Measurements from ENCODE around the gene FAM228A.
"Not testable (repeated sequence)": the region's sequence is repeated elsewhere in the genome, so short reads cannot be mapped to it uniquely, and the experiment has no call there.

FAM228A gene

DNA sequence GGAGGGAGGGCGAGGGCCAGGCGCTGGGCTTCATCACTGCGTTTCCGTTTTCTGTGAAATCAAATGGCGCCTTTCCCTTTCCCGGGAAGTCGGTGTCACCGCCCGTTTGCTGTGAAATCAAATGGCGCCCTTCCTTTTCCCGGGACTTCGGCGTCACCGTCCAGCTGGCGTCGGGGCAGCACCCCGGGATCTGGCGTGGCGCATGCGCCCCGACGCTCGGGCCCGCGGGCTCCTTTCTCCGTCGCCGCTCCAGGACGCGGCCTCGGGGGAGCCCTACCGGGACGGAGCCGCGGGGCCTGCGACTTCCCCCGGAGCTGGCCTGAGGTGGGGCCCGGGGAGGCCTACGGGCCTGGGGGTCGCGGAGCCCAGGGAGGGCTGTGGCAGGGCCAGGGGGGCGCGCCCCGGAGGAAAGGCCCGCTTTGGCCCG lies at the start of gene FAM228A:
Gene FAM228A, plus strand, starts transcription at position 203 of the 427 bp plus-strand sequence. CDS start 428 bp downstream, outside the sequence.
- FAIRE-seq = no peak

GRCh38 chr2:24125956-24126355 lies 48.9 kb upstream of the FAM228A start:
- no peak for FAIRE-seq

DNA sequence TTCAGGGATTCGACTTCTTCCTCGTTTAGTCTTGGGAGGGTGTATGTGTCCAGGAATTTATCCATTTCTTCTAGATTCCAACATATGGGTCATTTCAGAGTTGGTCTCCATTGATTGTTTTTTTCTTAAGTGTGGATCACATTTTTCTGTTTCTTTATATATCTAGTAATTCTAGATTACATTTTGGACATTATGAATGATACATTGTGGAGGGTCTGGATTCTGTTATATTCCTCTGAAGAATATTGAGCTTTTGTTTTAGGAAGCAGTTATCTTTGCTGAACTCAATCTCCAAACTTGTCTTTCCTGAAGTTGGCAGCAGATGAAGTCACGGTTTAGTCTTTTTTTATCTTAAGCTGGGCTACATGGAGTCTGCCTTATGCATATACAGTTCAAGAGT lies 42.3 kb upstream of the FAM228A start:
- no peak for FAIRE-seq

GRCh38 chr2:24140305-24140704 lies 34.5 kb upstream of the FAM228A start:
- not testable (repeated sequence) for FAIRE-seq

DNA sequence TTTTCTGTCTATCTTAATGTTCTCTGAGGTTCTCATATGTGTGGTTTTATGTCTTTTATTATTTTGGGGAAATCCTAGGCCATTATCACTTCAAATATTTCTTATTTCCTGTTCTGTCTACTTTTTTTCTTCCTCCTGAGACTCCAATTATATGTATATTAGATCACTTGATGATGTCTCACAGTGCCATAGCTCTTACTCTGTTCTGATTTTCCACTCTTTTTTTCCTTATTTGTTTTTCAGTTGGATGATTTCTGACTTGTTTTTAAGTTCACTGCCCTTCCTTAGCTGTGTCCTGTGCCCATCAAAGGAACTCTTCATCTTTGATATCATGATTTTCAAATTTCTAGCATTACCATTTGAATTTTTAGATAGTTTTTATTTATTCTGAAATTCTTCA lies 27.5 kb upstream of the FAM228A start:
- FAIRE-seq = no peak

DNA sequence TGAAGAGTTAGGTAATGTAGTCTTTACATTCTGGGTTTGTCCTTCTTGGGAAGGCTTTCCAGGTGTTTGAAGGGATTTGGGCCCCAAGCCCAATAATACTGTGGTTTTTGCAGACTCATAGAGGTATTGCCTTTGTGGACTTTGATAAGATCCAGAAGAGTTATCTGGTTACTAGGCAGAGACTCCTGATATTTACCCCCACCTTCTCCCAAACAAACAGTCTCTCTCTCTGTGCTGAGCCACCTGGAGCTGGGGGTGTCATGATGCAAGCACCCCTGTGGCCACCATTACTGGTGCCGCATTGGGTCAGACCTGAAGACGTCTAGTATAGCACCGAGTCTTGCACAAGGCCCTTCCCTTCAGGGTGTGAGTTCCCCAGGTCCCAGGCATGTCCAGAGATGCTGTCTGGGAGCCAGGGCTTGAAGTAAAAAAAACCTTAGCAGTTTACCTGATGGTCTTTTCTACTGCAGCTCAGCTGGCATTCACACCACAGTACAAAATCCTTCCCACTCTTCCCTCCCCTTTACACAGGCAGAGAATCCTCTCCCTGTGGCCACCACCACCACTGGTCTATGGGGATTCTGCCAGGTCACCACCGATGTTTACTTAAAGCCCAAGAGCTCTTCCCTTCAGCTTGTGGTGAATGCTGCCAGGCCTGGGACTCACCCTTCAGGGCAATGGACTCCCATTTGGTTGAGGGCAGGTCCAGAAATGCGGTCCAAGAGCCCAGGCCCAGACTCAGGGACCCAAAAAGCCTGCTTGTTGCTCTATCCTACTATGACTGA lies 22.2 kb upstream of the FAM228A start:
- FAIRE-seq = no peak

- FAIRE-seq = no peak
Observed at GRCh38 chr2:24153478-24153877, 21.4 kb upstream of the FAM228A start.

- no peak for FAIRE-seq
Observed at GRCh38 chr2:24158131-24158530, 16.7 kb upstream of the FAM228A start.

DNA sequence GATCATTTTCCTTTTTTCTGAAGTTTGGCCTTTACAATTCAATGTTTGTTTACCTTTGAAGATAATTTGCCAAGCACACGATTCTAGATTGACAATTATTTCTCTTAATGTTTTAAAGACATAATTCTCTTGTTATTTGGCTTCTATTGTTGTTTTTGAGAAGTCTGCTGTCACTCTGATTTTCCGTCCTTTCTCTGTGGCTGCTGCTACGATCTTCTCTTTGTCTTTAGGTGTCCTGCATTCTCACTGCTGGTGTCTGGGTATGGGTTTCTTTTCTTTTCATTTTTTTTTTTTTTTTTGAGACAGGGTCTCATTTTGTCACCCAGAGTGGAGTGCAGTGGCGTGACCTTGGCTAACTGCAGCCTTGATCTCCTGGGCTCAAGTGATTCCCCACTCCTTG lies 15.1 kb upstream of the FAM228A start:
- FAIRE-seq = no peak

DNA sequence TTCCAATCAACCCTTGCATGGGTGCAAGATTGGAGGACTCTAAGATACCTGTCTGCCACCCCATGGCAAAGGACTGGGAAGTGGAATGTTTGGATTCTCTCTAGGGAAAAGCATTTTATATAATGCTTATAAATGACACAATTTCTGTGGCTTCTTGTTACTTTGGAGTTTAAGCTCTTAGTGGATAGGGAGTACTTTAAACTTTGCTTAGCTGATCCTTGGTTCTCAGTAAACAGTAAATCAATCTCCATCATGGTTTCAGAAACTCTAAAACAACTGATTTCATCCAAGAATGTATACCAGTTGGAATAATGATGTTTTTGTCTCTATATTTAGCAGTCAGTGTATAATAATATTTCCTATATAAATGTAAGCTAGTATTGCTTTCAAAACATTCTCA lies 14.1 kb upstream of the FAM228A start:
- FAIRE-seq = no peak

- FAIRE-seq = no peak
Observed at GRCh38 chr2:24162494-24162893, 12.4 kb upstream of the FAM228A start.

DNA sequence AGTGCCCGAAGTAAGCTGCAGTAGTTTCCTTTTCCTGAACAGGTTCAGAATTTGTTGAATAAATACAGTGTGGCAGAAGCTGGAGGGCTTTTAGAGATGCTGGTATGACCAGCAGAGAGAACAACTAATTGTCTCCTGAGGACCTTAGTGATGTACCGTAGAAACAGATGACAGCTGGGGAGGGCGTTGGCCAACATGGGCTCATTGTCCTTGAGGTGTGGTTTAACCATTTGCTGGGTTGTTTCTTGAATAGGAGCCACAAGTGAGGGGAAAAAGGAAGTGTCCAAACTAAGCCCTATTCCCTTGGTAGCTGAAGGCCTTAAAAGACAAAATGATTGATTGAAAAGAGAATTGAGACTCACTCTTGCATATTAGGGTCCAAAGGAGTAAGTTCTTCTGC lies 11.7 kb upstream of the FAM228A start:
- no peak for FAIRE-seq

- no peak for FAIRE-seq
Observed at GRCh38 chr2:24163601-24164000, 11.3 kb upstream of the FAM228A start.

DNA sequence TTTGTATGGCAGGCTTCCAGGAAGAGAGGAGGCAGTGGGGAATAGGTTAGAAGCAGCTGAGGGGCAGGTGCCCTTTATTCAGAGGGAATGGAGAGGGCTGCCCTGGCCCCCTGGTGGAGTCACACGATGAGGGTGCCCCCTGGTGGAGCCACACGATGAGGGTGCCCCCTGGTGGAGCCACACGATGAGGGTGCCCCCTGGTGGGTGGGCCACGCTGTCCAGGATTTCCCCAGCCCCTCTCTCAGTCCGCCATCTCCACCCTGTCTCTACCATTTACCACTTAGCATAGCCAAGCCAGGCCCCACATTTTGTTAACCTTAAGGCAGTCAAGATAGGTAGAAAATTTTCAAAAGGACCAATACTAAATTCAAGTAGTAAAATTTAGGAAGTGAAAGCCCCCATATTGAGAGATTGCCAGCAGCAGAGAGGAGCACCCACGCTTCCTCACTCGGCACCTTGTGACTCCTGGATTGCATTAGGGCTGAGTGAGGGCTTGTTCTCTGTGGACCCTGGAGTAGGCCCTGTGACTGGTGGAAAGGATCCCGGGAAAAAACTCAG lies 10.4 kb upstream of the FAM228A start:
- no peak for FAIRE-seq

DNA sequence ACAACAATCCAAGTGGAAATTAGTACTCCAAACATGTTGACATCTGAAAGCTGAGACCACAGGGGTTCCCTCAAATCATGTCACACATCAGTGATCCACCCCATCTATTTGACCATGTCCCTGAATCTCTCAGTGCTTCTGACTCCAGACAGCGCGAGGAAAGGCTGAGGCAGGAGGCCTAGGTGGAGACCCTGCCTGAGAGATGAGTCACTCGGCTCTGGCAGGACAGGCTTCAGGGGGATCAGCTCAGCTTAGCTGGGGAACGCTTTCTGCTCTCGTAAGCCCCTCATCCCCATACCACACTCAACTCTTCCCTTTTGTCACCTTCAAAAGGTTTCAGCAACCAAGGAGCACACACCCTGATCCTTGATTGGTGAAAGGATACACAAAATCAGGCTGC lies 5.8 kb upstream of the FAM228A start:
- no peak for FAIRE-seq

GRCh38 chr2:24175631-24176187 lies 856 bp downstream of the FAM228A start:
- FAIRE-seq = no peak

- FAIRE-seq = no peak
Observed at GRCh38 chr2:24176326-24176725, 1.5 kb downstream of the FAM228A start.

- FAIRE-seq = no peak
Observed at GRCh38 chr2:24179683-24180082, 4.8 kb downstream of the FAM228A start.

- no peak for FAIRE-seq
Observed at GRCh38 chr2:24181849-24182248, 7.0 kb downstream of the FAM228A start.

- FAIRE-seq = no peak
Observed at GRCh38 chr2:24182507-24182906, 7.7 kb downstream of the FAM228A start.

DNA sequence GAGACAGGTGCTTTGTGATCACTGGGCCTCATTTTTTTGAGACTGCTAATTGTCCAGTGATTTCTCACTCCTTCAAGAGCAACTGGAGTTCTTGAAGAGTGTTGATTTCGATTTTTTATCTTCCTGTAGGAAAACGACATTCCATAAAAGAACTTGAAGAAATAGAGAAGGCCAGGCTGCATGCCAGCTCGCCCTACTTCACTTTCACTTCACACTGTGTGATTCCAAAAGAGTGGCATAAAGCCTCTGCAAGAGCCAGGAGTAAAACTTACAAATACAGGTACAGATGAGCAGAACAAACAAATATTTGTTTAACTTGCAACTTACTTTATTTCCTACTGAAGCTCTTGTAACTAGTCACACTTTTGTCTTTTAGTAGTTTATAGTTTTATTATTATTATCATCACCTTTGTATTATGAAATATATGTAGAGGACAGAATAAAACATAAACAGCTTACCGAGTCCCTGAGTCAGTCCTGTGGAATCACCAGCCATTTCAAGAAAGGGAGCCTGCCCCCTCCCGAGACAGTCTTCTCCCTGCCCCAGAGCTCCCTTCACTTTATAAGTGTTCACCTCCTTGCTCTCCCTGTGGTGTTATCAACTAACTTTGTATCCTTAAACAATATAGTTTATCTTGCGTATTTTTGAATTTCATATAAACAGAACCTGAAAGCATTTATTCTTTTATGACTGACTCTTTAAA lies 8.7 kb downstream of the FAM228A start:
- no peak for FAIRE-seq

DNA sequence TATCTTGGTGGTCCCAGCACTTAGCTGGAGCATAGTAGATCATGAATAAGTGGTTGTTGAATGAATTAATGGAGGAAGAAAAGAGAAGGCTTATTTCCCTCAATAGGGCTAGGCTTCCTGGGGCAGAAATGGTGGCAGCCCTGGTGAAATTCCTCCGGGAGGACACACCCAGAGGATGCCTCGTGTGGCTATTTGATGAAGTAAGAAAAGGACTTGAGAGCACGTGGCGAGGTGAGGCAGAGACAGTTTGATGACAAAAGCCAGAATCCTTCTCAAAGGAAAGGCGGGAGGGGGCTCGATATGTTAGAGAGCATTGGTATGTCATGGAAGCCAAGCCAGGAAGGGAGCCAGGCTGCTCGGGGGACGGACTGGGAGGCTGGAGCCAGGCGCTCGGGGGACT lies 14.7 kb downstream of the FAM228A start:
- no peak for FAIRE-seq

DNA sequence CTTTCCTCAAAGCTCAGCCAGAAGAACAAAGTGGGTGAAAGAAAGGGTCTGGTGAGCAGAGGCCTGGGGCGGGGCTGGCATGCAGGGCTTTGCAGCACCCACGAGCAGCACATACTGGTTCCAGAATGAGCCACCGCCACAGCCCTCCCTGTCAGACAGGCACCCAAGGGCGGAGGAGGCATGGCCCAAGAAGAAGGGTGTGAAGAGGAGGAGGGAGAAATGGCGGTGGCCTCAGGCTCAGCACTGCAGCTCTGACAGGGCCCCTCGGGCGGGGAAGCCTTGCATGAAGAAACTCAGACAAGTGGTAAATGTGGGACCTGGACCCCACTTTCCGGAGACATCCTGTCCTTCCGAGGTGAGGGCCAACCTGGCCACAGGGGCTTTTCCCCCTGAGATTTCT lies 15.7 kb downstream of the FAM228A start:
- no peak for FAIRE-seq

DNA sequence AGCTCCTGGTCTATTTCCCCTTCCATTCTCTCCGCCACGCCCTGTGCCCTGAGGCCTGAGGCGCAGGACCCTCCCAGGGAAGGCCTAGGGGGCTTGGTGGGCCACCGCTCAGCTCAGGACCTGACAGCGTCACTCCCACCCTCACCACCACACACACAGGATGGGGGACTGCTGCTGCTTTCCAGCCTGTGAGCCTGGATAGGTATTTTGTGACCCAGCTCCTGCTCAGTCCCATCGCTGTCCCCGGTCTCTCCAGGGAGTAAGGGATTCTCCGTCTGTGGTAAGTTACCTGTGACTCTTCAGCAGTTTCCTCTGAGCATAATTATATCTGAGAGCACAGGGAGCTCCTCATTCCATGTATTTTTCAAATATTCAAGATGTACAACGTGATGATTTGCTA lies 16.3 kb downstream of the FAM228A start:
- no peak for FAIRE-seq
